ENCODE measurements around the gene EXOC6B. TPM values are rescaled to one million over a fixed set of nuclear protein-coding genes. Genes with fewer than 3 reads are reported as not detected.

EXOC6B gene
- total RNA-seq, 2 experiments from 2014 or later: 16.9 to 17.5 TPM

GRCh38 chr2:72629062-72629461 lies 196.8 kb downstream of the EXOC6B start:
- POLR2A ChIA-PET: no interaction called here
- no peaks in the 10 kb centered on the region for H3K36me3 Mint-ChIP-seq (ENCODE audit: low read depth)

GRCh38 chr2:72627083-72627482 lies 198.8 kb downstream of the EXOC6B start:
- no peaks in the 10 kb centered on the region for H3K9me3 Mint-ChIP-seq
- no peak for ATAC-seq (ENCODE audit: poor library complexity)
- TF ChIP-seq, protein P1, sequence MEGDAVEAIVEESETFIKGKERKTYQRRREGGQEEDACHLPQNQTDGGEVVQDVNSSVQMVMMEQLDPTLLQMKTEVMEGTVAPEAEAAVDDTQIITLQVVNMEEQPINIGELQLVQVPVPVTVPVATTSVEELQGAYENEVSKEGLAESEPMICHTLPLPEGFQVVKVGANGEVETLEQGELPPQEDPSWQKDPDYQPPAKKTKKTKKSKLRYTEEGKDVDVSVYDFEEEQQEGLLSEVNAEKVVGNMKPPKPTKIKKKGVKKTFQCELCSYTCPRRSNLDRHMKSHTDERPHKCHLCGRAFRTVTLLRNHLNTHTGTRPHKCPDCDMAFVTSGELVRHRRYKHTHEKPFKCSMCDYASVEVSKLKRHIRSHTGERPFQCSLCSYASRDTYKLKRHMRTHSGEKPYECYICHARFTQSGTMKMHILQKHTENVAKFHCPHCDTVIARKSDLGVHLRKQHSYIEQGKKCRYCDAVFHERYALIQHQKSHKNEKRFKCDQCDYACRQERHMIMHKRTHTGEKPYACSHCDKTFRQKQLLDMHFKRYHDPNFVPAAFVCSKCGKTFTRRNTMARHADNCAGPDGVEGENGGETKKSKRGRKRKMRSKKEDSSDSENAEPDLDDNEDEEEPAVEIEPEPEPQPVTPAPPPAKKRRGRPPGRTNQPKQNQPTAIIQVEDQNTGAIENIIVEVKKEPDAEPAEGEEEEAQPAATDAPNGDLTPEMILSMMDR (IDR thresholded peaks at IDR 0.05): no peak
- no peaks in the 10 kb centered on the region for H3K36me3 Mint-ChIP-seq (ENCODE audit: low read depth)
- H3K27ac Mint-ChIP-seq: no peak overlapping the region
- no peaks in the 10 kb centered on the region for H3K27me3 Mint-ChIP-seq
- ChIA-PET CTCF (no interaction called here), POLR2A (no interaction called here)
- DNase-seq: no peak
- Histone ChIP-seq H3K4me3 (ENCODE audit: low read length) (no peak overlapping the region), H3K27me3 (ENCODE audit: control insufficient read depth in 1 of 2, insufficient read depth in 2 of 2, low read length in 2 of 2) (no peaks in the 10 kb centered on the region), H3K27ac (ENCODE audit: low read depth in 1 of 2, low read length in 2 of 2) (no peak overlapping the region), H3K36me3 (ENCODE audit: insufficient read depth, low read length) (no peaks in the 10 kb centered on the region), H3K4me1 (ENCODE audit: insufficient read depth, low read length) (no peaks in the 10 kb centered on the region), H3K9me3 (ENCODE audit: control insufficient read depth in 1 of 2, insufficient read depth in 1 of 2, low read length in 2 of 2) (no peaks in the 10 kb centered on the region)
- no peak overlapping the region for H3K4me3 Mint-ChIP-seq
- H3K4me1 Mint-ChIP-seq (ENCODE audit: low read depth): no peaks in the 10 kb centered on the region
- intact Hi-C loops (cut with DNase I, micrococcal nuclease): no loop called here

More at GRCh38 chr2:72629062-72629461, 196.8 kb downstream of the EXOC6B start:
- DNase-seq: no peak
- intact Hi-C loops (cut with DNase I, micrococcal nuclease): no loop called here
- CTCF ChIA-PET: no interaction called here
- no peaks in the 10 kb centered on the region for H3K4me1 Mint-ChIP-seq (ENCODE audit: low read depth)
- Histone ChIP-seq H3K36me3 (ENCODE audit: insufficient read depth, low read length) (no peaks in the 10 kb centered on the region), H3K27ac (ENCODE audit: low read depth in 1 of 2, low read length in 2 of 2) (no peak overlapping the region), H3K4me3 (ENCODE audit: low read length) (no peak overlapping the region), H3K4me1 (ENCODE audit: insufficient read depth, low read length) (no peaks in the 10 kb centered on the region), H3K9me3 (ENCODE audit: control insufficient read depth in 1 of 2, insufficient read depth in 1 of 2, low read length in 2 of 2) (no peaks in the 10 kb centered on the region), H3K27me3 (ENCODE audit: control insufficient read depth in 1 of 2, insufficient read depth in 2 of 2, low read length in 2 of 2) (no peaks in the 10 kb centered on the region)
- no peaks in the 10 kb centered on the region for H3K9me3 Mint-ChIP-seq
- H3K4me3 Mint-ChIP-seq: no peak overlapping the region
- ATAC-seq (ENCODE audit: poor library complexity): no peak
- TF ChIP-seq, protein P1 (IDR thresholded peaks at IDR 0.05): no peak
- no peaks in the 10 kb centered on the region for H3K27me3 Mint-ChIP-seq
- H3K27ac Mint-ChIP-seq: no peak overlapping the region

DNA sequence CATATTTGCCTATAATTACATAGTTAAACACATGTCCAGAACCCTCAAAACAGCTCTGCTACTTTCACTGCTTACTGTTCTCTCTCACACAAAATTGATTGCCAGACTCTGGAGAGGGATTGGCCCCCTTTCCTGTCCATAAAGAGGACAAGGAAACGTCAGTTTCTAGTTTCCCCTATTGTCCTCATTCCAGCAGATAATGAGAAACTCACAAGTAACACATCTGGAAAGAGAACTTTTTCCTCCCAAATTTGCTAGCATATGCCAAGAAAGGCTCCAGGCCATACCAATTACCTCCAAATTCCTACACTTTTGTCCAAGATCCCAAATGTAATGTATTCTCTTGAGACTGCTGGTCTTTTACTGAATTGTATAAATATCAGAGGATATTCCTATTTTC lies 200.5 kb downstream of the EXOC6B start:
- H3K27me3 ChIP-seq (ENCODE audit: control insufficient read depth in 1 of 2, insufficient read depth in 2 of 2, low read length in 2 of 2): no peaks in the 10 kb centered on the region
- no peaks in the 10 kb centered on the region for H3K36me3 ChIP-seq (ENCODE audit: insufficient read depth, low read length)
- TF ChIP-seq, protein P1 (IDR thresholded peaks at IDR 0.05): no peak
- POLR2A ChIA-PET: no interaction called here
- H3K27ac Mint-ChIP-seq: no peak overlapping the region
- H3K27ac ChIP-seq (ENCODE audit: low read depth in 1 of 2, low read length in 2 of 2): no peak overlapping the region
- no peaks in the 10 kb centered on the region for H3K27me3 Mint-ChIP-seq
- H3K9me3 Mint-ChIP-seq: no peaks in the 10 kb centered on the region
- ATAC-seq (ENCODE audit: poor library complexity): no peak
- H3K4me1 Mint-ChIP-seq (ENCODE audit: low read depth): no peaks in the 10 kb centered on the region
- no peaks in the 10 kb centered on the region for H3K4me1 ChIP-seq (ENCODE audit: insufficient read depth, low read length)
- no peak overlapping the region for H3K4me3 ChIP-seq (ENCODE audit: low read length)
- CTCF ChIA-PET: no interaction called here
- intact Hi-C loops (cut with DNase I, micrococcal nuclease): no loop called here
- H3K4me3 Mint-ChIP-seq: no peak overlapping the region
- DNase-seq: no peak
- H3K36me3 Mint-ChIP-seq (ENCODE audit: low read depth): peaks cover 11% of the 10 kb centered on the region
- no peaks in the 10 kb centered on the region for H3K9me3 ChIP-seq (ENCODE audit: control insufficient read depth in 1 of 2, insufficient read depth in 1 of 2, low read length in 2 of 2)
